Hepatocyte (in vitro differentiated cells): ENCODE results near the gene SPECC1L. TPM values are rescaled to one million over a fixed set of nuclear protein-coding genes. Genes with fewer than 3 reads are reported as not detected.
"Not testable (repeated sequence)": the region's sequence is repeated elsewhere in the genome, so short reads cannot be mapped to it uniquely, and the experiment has no call there.

Source experiments
- DNase-seq: peaks from one replicate; pipeline ENCODE4 v3.0.0-alpha.2; 2016; ENCODE audit warnings: low spot score
- H2AFZ ChIP-seq: fragments of 200-600 bp; sonication (generic); 2 replicates; pipeline ENCODE4 v1.6.0; 2016; ENCODE audit warnings: antibody characterized with exemption, mild to moderate bottlenecking
- H3K27ac ChIP-seq: fragments of 200-600 bp; sonication (generic); 2 replicates; pipeline ENCODE4 v1.5.1; 2016; ENCODE audit warnings: mild to moderate bottlenecking
- H3K27me3 ChIP-seq: fragments of 200-600 bp; sonication (generic); 2 replicates; pipeline ENCODE4 v1.6.1; 2016
- H3K36me3 ChIP-seq: fragments of 200-600 bp; sonication (generic); replicated peaks from 2 replicates; pipeline ENCODE4 v1.5.1; 2016; ENCODE audit warnings: low read depth; ENCODE audit not compliant: insufficient read depth
- H3K4me1 ChIP-seq: fragments of 200-600 bp; sonication (generic); 2 replicates; pipeline ENCODE4 v1.5.1; 2016; ENCODE audit warnings: mild to moderate bottlenecking, moderate library complexity; ENCODE audit not compliant: insufficient read depth
- H3K4me2 ChIP-seq: fragments of 200-600 bp; sonication (generic); 2 replicates; pipeline ENCODE4 v1.6.0; 2016
- H3K4me3 ChIP-seq: fragments of 200-600 bp; sonication (generic); 2 replicates; pipeline ENCODE4 v1.5.1; 2016; ENCODE audit warnings: mild to moderate bottlenecking
- H3K79me2 ChIP-seq: fragments of 200-600 bp; sonication (generic); 2 replicates; pipeline ENCODE4 v1.6.0; 2017; ENCODE audit warnings: mild to moderate bottlenecking
- H3K9me2 ChIP-seq: fragments of 200-600 bp; sonication (generic); replicated peaks from 2 replicates; pipeline ENCODE4 v1.6.0; 2017; ENCODE audit warnings: mild to moderate bottlenecking; ENCODE audit not compliant: insufficient read depth
- H3K9me3 ChIP-seq: fragments of 200-600 bp; sonication (generic); 2 replicates; pipeline ENCODE4 v1.5.1; 2016; ENCODE audit warnings: low read depth, mild to moderate bottlenecking
- H4K20me1 ChIP-seq: fragments of 200-600 bp; sonication (generic); 2 replicates; pipeline ENCODE4 v1.6.0; 2016; ENCODE audit warnings: mild to moderate bottlenecking; ENCODE audit not compliant: insufficient read depth, poor library complexity, severe bottlenecking
- CTCF ChIP-seq: fragments of 200-600 bp; sonication (generic); IDR thresholded peaks from 2 replicates; pipeline ENCODE4 v1.5.1; 2016; ENCODE audit warnings: antibody characterized with exemption, mild to moderate bottlenecking; ENCODE audit not compliant: poor library complexity
- EZH2 ChIP-seq: fragments of 200-600 bp; sonication (generic); IDR thresholded peaks from 2 replicates; pipeline ENCODE4 v1.6.1; 2016; ENCODE audit warnings: antibody characterized with exemption, mild to moderate bottlenecking, borderline replicate concordance
- EZH2phosphoT487 ChIP-seq: fragments of 200-600 bp; sonication (generic); IDR thresholded peaks from one replicate; pipeline ENCODE4 v1.6.1; 2018; ENCODE audit warnings: antibody characterized with exemption, mild to moderate bottlenecking, low read depth, moderate library complexity; ENCODE audit not compliant: unreplicated experiment, severe bottlenecking
- WGBS: methylation state at CpG from one replicate; pipeline ENCODE4 v1.1.6; 2016; ENCODE audit warnings: low lambda C conversion rate; ENCODE audit errors: missing lambda C conversion rate; 5-methylcytosine and 5-hydroxymethylcytosine counted together
- polyA plus RNA-seq: library from polyadenylated mRNA; unstranded; fragments of >200 nt; fragmentation: Nextera tagmentation; extraction: Ambion mirVana; gene quantifications from 2 replicates; pipeline ENCODE4 v1.2.1, GENCODE V29; 2016
- total RNA-seq: library from RNA; depleted of rRNA; stranded (reverse); fragments of >200 nt; gene quantifications from 2 replicates; pipeline ENCODE4 v1.2.3, GENCODE V29; 2014

The SPECC1L gene
- total and polyA plus RNA-seq, 2 experiments from 2014 or later = 13.0 to 28.3 TPM

DNA sequence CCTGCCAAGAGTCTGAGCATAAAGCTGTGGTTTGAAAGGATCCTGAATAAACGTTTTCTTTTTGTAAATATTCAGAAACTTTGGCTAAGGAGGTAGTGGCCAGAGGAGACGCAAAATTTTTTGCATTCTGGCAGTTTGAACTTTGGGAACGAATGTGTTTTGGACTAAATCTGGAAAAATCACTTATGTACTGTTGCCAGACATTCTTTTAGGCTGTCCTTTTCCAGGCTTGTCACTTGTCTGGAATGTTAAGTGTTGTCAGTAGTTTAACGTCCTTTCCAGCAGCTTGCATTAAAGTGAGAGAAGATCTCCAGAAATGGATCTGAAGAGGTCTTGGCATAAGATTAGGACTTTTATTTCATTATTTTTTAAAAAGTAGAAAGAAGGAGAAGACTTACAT is 18.5 kb downstream of the SPECC1L start:
- Histone ChIP-seq H2AFZ (no peak overlapping the region), H3K4me3 (no peak overlapping the region), H3K9me3 (no peaks in the 10 kb centered on the region), H4K20me1 (peaks cover 23% of the 10 kb centered on the region), H3K4me2 (peak overlapping the region; percentile 15), H3K27me3 (no peaks in the 10 kb centered on the region), H3K79me2 (peaks cover 77% of the 10 kb centered on the region), H3K27ac (peak overlapping the region; percentile 21), H3K4me1 (peaks cover 41% of the 10 kb centered on the region), H3K36me3 (no peaks in the 10 kb centered on the region), H3K9me2 (no peaks in the 10 kb centered on the region)
- WGBS = 26% methylated on average over 4 of the region's 4 CpGs
- no peak for DNase-seq
- TF ChIP-seq EZH2phosphoT487 (no peak), EZH2 (no peak), CTCF (no peak)

GRCh38 chr22:24289741-24290163 is 19.1 kb downstream of the SPECC1L start:
- Histone ChIP-seq H3K4me1 (peaks cover 38% of the 10 kb centered on the region), H3K79me2 (peaks cover 76% of the 10 kb centered on the region), H2AFZ (no peak overlapping the region), H3K4me2 (peak overlapping the region; percentile 15), H4K20me1 (peaks cover 20% of the 10 kb centered on the region), H3K9me2 (no peaks in the 10 kb centered on the region), H3K27ac (peak overlapping the region; percentile 21), H3K9me3 (no peaks in the 10 kb centered on the region), H3K27me3 (no peaks in the 10 kb centered on the region), H3K36me3 (no peaks in the 10 kb centered on the region), H3K4me3 (no peak overlapping the region)
- 53% methylated on average over 4 of the region's 4 CpGs for WGBS
- no peak for DNase-seq
- TF ChIP-seq EZH2 = no peak
- no peak for TF ChIP-seq EZH2phosphoT487

DNA sequence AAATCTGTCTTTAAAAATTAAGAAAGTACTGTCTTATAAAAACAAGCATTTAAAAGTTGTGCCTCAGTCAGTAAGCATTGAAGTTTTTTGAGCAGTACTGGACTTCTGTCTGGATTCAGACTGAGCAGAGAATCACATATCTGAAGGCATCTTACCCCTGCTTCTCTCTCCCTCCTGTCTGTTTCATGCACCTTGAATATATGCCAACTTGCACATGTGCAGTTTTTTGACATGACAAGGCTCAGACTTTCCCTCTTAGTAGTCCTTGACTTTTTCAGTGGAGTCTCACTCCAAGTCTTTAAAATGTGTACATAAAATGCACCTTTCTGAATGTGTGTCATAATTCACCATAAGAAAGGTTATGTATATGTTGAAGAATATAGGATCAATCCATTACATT is 19.8 kb downstream of the SPECC1L start:
- Histone ChIP-seq H3K9me3 (no peaks in the 10 kb centered on the region), H3K4me1 (peaks cover 30% of the 10 kb centered on the region), H3K79me2 (peaks cover 71% of the 10 kb centered on the region), H3K4me3 (no peak overlapping the region), H2AFZ (no peak overlapping the region), H3K9me2 (no peaks in the 10 kb centered on the region), H3K4me2 (no peak overlapping the region), H3K27ac (peak overlapping the region; percentile 21), H4K20me1 (peaks cover 17% of the 10 kb centered on the region), H3K27me3 (no peaks in the 10 kb centered on the region), H3K36me3 (no peaks in the 10 kb centered on the region)
- no peak for DNase-seq
- TF ChIP-seq EZH2phosphoT487 (no peak), CTCF (no peak), EZH2 (no peak)

DNA sequence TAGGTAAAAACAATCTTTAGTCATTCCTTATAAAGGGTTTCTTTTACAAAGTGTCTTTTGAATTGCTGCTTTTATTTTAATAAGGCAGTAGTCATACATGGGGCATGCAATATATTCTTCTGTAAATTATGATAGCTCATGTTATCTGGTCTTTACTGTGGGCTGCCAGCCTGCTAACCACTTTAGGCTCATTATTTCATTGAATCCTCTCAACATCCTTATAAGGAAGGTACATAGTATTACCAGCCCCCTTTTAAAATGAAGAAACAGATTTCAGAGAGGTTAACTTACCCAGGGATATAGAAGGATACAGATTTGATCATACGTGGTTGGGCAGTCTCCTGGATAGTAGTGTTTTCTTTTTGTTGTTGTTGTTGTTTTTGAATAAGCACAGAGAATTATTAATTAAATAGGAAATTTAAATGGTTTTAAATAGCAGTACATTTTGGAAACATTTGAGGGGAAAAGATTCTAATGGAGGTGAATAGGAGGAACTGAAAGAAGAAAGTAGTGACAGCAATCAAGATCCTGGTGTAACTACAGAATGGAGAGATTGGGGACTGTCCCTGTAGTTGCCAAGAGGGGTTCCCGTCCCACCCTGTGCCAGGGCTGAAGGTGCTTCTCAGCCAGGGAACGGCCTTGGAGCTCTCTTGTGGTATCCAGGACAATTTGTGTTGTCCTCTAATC is 21.0 kb downstream of the SPECC1L start:
- peaks cover 25% of the 10 kb centered on the region for H3K4me1 ChIP-seq
- peaks cover 9% of the 10 kb centered on the region for H4K20me1 ChIP-seq
- no peaks in the 10 kb centered on the region for H3K27me3 ChIP-seq
- H3K9me2 ChIP-seq = no peaks in the 10 kb centered on the region
- no peak overlapping the region for H2AFZ ChIP-seq
- H3K4me2 ChIP-seq = no peak overlapping the region
- no peak overlapping the region for H3K4me3 ChIP-seq
- 96% methylated on average over 3 of the region's 3 CpGs for WGBS
- no peaks in the 10 kb centered on the region for H3K36me3 ChIP-seq
- no peak for DNase-seq
- no peaks in the 10 kb centered on the region for H3K9me3 ChIP-seq
- TF ChIP-seq EZH2 (no peak), CTCF (no peak), EZH2phosphoT487 (no peak)
- H3K79me2 ChIP-seq = peaks cover 70% of the 10 kb centered on the region
- H3K27ac ChIP-seq = peak overlapping the region; percentile 42

GRCh38 chr22:24292202-24292830 is 21.7 kb downstream of the SPECC1L start:
- not testable (repeated sequence) for H3K4me2 ChIP-seq, H3K9me3 ChIP-seq, H3K27me3 ChIP-seq, H3K9me2 ChIP-seq, DNase-seq, H4K20me1 ChIP-seq, H2AFZ ChIP-seq, H3K36me3 ChIP-seq, H3K4me3 ChIP-seq
- H3K79me2 ChIP-seq = peaks cover 68% of the 10 kb centered on the region
- peaks cover 25% of the 10 kb centered on the region for H3K4me1 ChIP-seq
- WGBS = 96% methylated on average over 3 of the region's 3 CpGs
- peak overlapping the region; percentile 42 for H3K27ac ChIP-seq

GRCh38 chr22:24294913-24295312 is 24.3 kb downstream of the SPECC1L start:
- peaks cover 77% of the 10 kb centered on the region for H3K79me2 ChIP-seq
- H3K4me1 ChIP-seq = peaks cover 16% of the 10 kb centered on the region
- 60% methylated on average over 1 of the region's 1 CpG for whole genome bisulfite sequencing
- H3K27ac ChIP-seq, H3K36me3 ChIP-seq, H3K4me2 ChIP-seq, H3K27me3 ChIP-seq, DNase-seq, H3K4me3 ChIP-seq, H2AFZ ChIP-seq, H4K20me1 ChIP-seq, H3K9me2 ChIP-seq, H3K9me3 ChIP-seq: not testable (repeated sequence)
